Hematopoietic multipotent progenitor cell treated with erythropoietin and hydrocortisone succinate and interleukin-3 and kit ligand, for 8 days (in vitro differentiated cells): ENCODE data around the gene AGPAT3.

Experiments used
- DNase-seq: peaks from one replicate; pipeline ENCODE4 v3.0.0-alpha.2; 2015

The AGPAT3 gene

DNA sequence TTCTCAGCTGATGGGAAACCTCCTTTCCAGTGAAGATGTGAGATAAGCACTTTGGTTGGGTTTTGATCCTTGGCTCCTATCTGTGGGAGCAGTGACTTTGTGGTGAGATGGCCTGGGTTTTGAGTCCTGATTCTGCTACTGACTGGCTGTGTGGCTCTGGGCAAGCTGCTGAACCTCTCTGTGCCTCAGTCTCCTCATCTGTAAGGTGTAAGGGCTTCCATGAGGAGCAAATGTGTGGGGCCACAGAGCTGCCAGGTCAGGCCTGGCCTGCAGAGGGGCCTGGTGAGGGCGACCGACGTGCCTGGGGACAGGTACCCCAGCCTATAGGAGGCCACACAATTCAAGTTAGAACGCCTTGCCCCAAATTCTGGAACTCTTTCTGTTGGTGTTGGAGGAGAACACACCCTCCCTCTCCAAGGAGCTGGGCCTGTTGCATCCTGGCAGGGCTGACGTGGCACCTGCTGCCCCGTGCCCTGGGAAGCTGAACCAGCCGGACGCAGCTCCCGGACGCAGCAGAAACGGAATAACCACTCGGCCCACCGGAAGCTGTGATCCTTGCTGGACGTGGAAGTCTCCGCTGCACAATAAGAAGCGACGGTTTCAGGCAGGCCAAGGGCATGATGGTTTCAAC is 62.7 kb downstream of the AGPAT3 start:
- DNase-seq: peak; percentile 35

DNA sequence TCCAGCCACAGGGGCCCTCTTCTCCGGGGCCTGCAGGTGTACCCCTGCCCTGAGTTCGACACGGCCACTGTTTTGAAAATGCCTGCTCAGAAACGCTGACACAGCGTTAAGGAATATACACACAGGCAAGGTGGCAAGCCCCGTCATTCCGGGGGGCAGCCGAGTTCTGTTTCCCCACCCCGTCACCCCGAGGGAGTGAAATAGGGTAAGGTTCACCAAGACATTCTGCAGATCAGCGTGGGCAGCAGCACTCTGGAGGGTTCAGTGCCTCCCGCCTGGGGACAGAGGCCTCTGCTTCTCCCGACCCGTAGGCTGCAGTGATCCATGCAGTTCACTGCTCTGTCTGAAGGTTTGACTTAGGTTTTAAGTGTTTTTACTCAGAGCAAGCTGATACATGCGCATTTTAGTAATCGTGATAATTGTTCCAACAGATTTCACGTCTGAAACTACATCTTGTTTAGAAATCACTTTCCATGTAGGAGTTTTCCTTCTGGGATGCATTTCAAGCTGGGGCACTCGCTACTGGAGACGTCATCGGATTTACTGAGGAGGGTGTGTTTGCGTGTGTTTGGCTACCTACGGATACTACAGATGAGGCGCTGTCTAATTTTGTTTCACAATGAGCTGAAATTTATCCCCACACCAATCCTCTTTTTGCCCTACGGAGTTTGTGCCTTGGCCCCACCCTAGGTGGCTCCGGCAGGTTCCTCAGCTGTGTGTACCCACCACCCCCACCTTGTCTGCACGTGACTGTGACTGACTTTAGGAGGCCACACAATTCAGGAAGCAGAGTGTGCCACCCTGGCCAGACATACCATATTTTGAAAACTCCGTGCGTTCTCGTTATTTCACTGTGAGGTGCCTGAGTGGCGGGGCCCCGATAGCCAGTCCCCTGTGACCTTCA is 63.5 kb downstream of the AGPAT3 start:
- no peak for DNase-seq

GRCh38 chr21:43929217-43929971 is 64.4 kb downstream of the AGPAT3 start:
- DNase-seq: no peak

GRCh38 chr21:43930074-43930847 is 65.2 kb downstream of the AGPAT3 start:
- DNase-seq: no peak

- DNase-seq: no peak
Measured at GRCh38 chr21:43930848-43931375, 65.9 kb downstream of the AGPAT3 start.

DNA sequence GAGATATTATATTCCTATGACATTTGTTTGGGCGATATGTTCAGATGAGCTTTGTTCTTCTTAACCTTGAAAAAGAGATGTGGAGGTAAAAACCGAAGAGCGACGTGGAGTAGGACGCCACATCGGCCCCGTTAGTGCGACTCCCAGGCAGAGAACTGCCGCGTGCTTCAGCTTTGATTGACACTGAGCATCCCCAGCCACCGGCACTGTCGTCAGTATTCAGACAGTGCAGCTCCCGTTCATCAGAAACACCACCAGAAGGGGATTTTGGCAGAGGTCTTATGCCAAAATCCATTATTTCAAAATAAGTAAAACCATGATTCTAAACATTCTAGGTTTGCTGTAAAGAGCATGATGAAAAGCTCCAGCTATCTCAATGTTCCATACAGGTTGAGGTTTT is 66.5 kb downstream of the AGPAT3 start:
- DNase-seq: no peak

DNA sequence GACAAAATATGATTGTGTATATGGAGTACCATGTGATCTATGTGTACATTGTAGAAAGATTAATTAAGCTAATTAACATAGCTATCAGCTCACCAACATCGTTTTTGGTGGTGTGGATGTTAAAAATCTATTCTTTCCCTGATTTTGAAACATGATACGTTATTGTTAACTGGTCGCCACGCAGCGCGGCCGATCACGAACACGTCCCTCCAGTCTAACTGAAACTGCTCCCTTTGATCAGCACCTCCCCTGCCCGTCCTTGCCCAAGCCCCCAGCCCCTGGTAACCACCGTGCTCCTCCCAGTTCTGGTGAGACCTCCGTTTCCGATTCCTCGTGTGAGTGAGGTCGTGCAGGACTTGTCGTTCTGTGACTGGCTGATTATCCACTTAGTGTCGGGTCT is 67.0 kb downstream of the AGPAT3 start:
- DNase-seq: no peak

- no peak for DNase-seq
Measured at GRCh38 chr21:43933199-43933598, 68.2 kb downstream of the AGPAT3 start.

GRCh38 chr21:43933680-43934079 is 68.7 kb downstream of the AGPAT3 start:
- DNase-seq: no peak

- DNase-seq: no peak
Measured at GRCh38 chr21:43934116-43934515, 69.1 kb downstream of the AGPAT3 start.

DNA sequence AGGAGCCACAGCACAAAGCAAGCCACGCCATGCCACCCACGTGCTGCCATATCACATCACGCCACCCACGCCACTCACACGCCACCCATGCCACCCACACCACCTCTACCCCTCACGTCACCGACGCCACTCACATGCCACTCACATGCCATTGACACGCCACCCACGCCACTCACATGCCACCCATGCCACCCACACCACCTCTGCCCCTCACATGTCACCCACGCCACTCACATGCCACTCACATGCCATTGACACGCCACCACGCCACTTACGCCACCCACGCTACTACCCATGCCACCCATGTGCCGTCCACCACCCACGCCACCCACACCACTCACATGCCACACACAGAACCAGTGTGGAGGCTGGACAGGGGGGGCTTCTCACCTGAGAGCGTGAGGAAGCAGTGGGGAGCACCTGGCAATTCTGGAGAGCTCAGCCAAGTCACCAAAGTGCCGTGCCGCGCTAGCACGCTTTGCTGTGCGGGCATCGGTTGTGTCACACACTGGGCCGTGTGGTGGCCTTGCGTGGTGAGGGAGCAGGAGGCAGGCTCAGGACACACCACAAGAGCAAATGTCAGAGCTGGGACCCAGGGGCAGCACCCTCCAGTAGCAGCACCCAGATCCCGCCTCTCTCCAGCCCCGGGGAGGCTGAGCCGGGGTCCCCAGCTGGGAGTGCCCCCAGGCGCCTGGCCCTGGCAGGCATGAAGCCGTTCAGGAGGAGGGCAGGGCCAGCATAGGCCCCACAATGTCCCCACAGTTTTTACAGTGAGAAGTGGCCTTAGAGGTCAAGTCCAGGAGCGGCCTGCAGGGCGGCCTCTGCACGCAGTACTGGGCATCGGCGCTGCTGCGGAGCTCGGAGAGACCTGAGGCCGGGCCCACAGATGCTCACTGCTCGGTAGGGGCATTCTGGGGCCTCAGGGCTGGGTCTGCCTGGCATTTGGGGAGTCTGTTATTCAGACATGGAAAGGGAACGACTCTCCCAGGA is 70.0 kb downstream of the AGPAT3 start:
- DNase-seq: no peak

DNA sequence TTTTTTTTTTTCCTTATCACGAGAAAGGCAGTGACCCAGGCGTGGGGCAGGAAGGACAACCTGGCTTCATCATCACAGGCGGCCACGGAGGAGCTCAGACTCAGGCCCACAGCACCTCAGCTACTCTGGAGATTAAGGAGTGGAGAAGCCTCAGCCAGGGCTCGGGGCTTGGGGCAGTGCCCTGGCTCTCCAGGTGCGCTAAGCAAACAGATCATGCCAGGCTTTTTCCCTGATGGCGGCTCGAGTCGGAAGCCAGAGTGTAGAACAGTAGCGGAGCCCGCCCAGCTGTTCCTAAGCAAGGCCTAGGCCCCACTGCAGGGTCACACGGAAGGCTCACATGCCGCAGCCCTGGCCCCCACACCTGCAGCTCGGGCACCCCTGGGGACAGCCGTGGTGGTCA is 70.7 kb downstream of the AGPAT3 start:
- DNase-seq: no peak

DNA sequence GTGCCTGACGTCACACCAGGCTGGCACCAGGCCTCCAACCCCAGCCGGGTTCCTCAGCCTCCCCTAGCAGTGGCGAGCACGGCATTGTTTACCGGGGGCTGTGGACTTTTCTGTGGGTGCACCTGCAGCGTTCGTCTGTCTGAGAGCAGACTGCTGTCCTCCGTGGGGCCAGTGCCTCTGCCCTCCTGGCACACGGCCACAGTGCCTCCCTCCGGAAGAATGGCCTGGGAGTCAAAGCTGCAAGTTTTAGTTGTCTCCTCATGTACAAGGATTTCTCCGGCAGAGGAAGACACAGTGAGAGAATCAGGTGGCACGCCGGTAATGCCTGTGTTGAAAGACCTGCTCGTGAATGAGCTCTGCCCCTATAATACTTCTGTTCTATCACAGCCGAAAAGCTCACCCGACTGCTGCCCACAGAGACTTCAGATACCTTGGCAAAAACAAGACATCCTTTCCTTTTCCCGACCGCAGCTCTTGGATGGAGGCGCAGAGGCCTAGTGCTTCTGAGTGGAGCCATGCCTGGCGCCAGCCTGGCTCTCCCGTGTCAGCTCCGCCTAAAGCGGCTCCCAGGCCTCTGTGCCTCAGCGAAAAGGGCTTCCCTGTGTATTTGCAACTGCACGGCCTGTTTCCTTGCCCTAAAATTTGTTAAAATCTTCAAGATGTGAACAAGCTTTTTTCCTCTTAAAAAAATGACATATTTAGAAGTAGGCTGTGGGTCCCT is 71.4 kb downstream of the AGPAT3 start:
- DNase-seq: no peak

DNA sequence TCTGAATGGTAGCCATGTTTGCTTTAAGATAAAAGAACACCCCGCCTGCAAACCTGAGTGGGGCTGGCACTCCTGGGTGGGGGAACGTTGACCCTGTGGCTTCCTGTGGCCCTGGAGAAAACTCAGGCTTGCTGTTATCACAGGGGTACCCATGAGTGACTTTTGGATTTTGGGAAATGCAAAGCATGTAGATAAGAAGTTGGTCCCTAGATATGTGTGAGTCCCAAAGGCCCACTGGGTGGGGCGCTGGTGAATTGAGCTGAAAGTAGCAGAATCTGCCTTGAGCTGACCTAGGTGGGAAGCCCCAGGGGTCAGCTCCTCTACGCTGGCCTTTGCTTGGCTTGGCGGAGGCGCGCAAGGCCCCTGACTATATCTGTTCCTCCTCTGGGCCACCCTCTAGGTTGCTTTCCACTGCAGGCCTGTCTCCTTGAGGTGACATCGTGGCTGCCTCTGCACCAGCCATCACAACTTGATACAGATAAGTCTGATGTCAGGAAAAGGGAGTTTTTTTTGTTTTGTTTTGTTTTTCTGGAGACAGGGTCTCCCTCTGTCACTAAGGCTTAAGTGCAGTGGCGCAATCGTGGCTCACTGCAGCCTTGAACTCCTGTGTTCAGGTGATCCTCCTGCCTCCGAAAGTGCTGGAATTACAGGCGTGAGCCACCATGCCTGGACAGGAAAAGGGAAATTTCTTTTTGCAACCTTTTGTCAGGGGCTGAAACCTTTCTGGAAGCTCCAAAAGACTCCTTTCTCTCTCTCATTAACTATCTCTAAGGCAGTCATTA is 72.2 kb downstream of the AGPAT3 start:
- peak; percentile 54 for DNase-seq

DNA sequence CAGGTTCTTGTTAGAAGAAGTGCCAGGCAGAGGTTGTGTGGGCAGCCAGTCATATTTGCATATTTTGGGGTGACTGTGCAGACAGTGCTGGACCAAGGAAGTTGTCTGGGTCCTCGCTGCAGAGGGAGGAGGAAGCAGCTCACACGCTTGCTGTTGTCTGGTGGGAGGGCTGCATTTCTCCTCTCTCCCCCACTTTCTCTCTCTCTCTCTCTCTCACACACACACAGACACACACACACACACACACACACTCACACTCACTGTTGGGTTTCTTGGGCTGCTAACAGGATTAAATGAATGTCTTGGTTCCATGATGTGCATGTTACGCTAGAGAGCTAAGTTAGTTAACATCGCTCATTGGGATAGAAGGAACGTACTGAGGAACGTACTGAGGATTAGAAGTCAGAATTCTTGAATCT is 72.9 kb downstream of the AGPAT3 start:
- peak; percentile 12 for DNase-seq

- DNase-seq: peak; percentile 89
Measured at GRCh38 chr21:43938751-43939442, 73.9 kb downstream of the AGPAT3 start.

- DNase-seq: no peak
Measured at GRCh38 chr21:43939443-43940328, 74.7 kb downstream of the AGPAT3 start.
